Smooth muscle cell (in vitro differentiated cells): Measurements from ENCODE around the gene ST3GAL5. TPM values are rescaled to one million over a fixed set of nuclear protein-coding genes. Genes with fewer than 3 reads are reported as not detected.

ENCODE experiments used
- DNase-seq: peaks from one replicate; lab custom pipeline; 2025; ENCODE audit not compliant: unreplicated experiment; lab: John Stamatoyannopoulos, UW
- H2AFZ ChIP-seq: fragments of 200-600 bp; sonication (generic); 2 replicates; pipeline ENCODE4 v1.6.0; 2016; ENCODE audit warnings: antibody characterized with exemption, low read depth, mild to moderate bottlenecking
- H3F3A ChIP-seq: fragments of 200-600 bp; sonication (generic); 2 replicates; pipeline ENCODE4 v1.6.0; 2017; ENCODE audit warnings: antibody characterized with exemption, low read depth
- H3K27ac ChIP-seq: fragments of 200-600 bp; sonication (generic); 2 replicates; pipeline ENCODE4 v1.5.1; 2016; ENCODE audit warnings: low read depth, mild to moderate bottlenecking
- H3K27me3 ChIP-seq: fragments of 200-600 bp; sonication (generic); 2 replicates; pipeline ENCODE4 v1.6.1; 2016; ENCODE audit warnings: low read depth, mild to moderate bottlenecking
- H3K36me3 ChIP-seq: fragments of 200-600 bp; sonication (generic); 2 replicates; pipeline ENCODE4 v1.5.1; 2016; ENCODE audit warnings: low read depth
- H3K4me1 ChIP-seq: fragments of 200-600 bp; sonication (generic); 2 replicates; pipeline ENCODE4 v1.5.1; 2016; ENCODE audit warnings: low read depth
- H3K4me2 ChIP-seq: fragments of 200-600 bp; sonication (generic); 2 replicates; pipeline ENCODE4 v1.6.0; 2016; ENCODE audit warnings: mild to moderate bottlenecking
- H3K4me3 ChIP-seq: fragments of 200-600 bp; sonication (generic); 2 replicates; pipeline ENCODE4 v1.5.1; 2016; ENCODE audit warnings: mild to moderate bottlenecking
- H3K79me2 ChIP-seq: fragments of 200-600 bp; sonication (generic); 2 replicates; pipeline ENCODE4 v1.6.0; 2016; ENCODE audit warnings: low read depth, mild to moderate bottlenecking
- H3K9ac ChIP-seq: fragments of 200-600 bp; sonication (generic); 2 replicates; pipeline ENCODE4 v1.6.0; 2016; ENCODE audit warnings: low read depth
- H3K9me3 ChIP-seq: fragments of 200-600 bp; sonication (generic); replicated peaks from 2 replicates; pipeline ENCODE4 v1.5.1; 2016; ENCODE audit warnings: low read depth
- H4K20me1 ChIP-seq: fragments of 200-600 bp; sonication (generic); 2 replicates; pipeline ENCODE4 v1.6.0; 2016; ENCODE audit warnings: low read depth
- WGBS: methylation state at CpG from one replicate; pipeline ENCODE4 v1.1.7; 2016; ENCODE audit warnings: low lambda C conversion rate; 5-methylcytosine and 5-hydroxymethylcytosine counted together
- polyA plus RNA-seq: library from polyadenylated mRNA; unstranded; fragments of >200 nt; fragmentation: Nextera tagmentation; extraction: Ambion mirVana; gene quantifications from 2 replicates; pipeline ENCODE4 v1.2.1, GENCODE V29; 2016
- total RNA-seq: library from RNA; depleted of rRNA; stranded (reverse); fragments of >200 nt; gene quantifications from 2 replicates; pipeline ENCODE4 v1.2.3, GENCODE V29; 2014
- TF ChIP-seq, protein P1 (sequence below): fragments of 200-600 bp; sonication (generic); IDR thresholded peaks from 2 replicates; pipeline ENCODE4 v1.5.1; 2017; ENCODE audit warnings: borderline replicate concordance, mild to moderate bottlenecking, antibody characterized with exemption; ENCODE audit not compliant: insufficient read depth, poor library complexity, severe bottlenecking

Gene ST3GAL5
- total and polyA plus RNA-seq, 2 experiments from 2014 or later, result 10.9 to 26.4 TPM

DNA sequence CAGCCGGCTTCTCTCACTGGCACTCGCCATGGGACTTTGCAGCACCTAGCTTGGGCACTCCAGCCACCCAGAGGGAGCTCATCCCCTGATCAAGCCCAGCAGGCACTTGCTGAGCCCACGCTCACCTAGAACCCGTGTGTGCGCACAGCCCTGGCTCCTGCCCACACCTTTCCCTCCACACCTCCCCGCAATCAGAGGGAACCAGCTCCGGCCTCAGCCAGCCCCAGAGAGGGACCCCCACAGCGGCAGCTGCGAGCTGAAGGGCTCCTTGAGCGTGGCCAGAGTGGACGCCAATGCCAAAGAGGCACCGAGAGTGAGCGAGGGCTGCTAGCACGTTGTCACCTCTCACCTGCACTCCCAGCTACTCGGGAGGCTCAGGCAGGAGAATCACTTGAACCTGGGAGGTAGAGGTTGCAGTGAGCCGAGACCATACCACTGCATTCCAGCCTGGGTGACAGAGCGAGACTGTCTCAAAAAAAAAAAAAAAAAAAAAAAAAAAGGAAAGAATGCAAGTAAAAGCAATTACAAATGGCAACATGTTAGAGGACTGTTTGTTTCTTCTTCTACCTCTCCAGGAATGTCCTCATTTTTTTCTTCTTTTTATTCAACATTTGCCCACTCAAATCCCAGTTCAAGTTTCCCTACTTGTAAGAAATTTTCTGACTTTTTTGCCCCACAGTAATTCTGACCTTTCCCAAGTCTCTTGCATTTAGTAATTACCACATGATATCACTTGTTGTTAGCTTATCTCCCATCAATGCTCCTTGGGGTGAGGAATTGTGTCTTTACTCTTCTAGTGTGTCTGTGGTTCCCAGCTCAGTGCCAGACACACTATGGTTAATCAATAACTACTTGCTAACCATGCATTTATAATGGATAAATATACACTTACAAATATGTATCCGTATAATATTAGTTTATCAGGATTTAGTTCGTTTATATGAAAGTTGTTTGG is 40.6 kb upstream of the ST3GAL5 start:
- 84% methylated on average over 19 of the region's 19 CpGs for WGBS
- DNase-seq, result no peak

GRCh38 chr2:85926931-85927661 is 38.3 kb upstream of the ST3GAL5 start:
- Histone ChIP-seq H3K36me3 (no peaks in the 10 kb centered on the region), H3K79me2 (no peaks in the 10 kb centered on the region), H2AFZ (no peak overlapping the region), H4K20me1 (no peaks in the 10 kb centered on the region), H3K4me1 (peaks cover 3% of the 10 kb centered on the region), H3K27me3 (no peaks in the 10 kb centered on the region), H3K9me3 (no peaks in the 10 kb centered on the region), H3F3A (peaks cover 7% of the 10 kb centered on the region), H3K9ac (no peak overlapping the region), H3K4me2 (no peak overlapping the region), H3K4me3 (no peak overlapping the region), H3K27ac (no peak overlapping the region)
- TF ChIP-seq, protein P1, sequence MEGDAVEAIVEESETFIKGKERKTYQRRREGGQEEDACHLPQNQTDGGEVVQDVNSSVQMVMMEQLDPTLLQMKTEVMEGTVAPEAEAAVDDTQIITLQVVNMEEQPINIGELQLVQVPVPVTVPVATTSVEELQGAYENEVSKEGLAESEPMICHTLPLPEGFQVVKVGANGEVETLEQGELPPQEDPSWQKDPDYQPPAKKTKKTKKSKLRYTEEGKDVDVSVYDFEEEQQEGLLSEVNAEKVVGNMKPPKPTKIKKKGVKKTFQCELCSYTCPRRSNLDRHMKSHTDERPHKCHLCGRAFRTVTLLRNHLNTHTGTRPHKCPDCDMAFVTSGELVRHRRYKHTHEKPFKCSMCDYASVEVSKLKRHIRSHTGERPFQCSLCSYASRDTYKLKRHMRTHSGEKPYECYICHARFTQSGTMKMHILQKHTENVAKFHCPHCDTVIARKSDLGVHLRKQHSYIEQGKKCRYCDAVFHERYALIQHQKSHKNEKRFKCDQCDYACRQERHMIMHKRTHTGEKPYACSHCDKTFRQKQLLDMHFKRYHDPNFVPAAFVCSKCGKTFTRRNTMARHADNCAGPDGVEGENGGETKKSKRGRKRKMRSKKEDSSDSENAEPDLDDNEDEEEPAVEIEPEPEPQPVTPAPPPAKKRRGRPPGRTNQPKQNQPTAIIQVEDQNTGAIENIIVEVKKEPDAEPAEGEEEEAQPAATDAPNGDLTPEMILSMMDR, result no peak
- DNase-seq, result no peak
- 84% methylated on average over 9 of the region's 9 CpGs for WGBS

More for the DNA sequence above, 40.6 kb upstream of the ST3GAL5 start:
- no peaks in the 10 kb centered on the region for H3K36me3 ChIP-seq
- no peaks in the 10 kb centered on the region for H3F3A ChIP-seq
- H3K79me2 ChIP-seq, result no peaks in the 10 kb centered on the region
- TF ChIP-seq, protein P1, result no peak
- no peak overlapping the region for H3K27ac ChIP-seq
- H3K4me1 ChIP-seq, result peaks cover 3% of the 10 kb centered on the region
- no peaks in the 10 kb centered on the region for H3K9me3 ChIP-seq
- no peak overlapping the region for H3K4me2 ChIP-seq
- no peak overlapping the region for H3K4me3 ChIP-seq
- H3K9ac ChIP-seq, result no peak overlapping the region
- no peaks in the 10 kb centered on the region for H3K27me3 ChIP-seq
- no peak overlapping the region for H2AFZ ChIP-seq
- no peaks in the 10 kb centered on the region for H4K20me1 ChIP-seq

DNA sequence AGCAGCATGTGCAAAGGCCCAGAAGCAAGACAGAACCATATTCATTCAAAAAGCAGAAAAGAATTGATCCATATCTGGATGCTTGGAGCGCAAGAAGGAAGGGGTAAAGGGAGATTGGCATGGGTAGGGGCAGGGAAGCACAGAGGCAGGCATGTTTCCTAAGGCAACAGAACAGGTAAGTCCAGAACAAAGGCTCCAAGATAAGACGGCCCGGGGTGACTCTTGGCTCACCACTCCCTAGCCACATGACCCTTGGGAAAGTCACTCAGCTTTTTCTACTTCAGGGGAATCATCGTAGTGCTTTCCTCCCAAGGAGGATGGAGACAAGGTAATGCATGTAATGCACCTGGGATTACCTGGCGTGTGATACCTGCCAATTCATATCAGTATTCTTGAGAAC is 37.7 kb upstream of the ST3GAL5 start:
- WGBS, result 72% methylated on average over 5 of the region's 5 CpGs
- H3K4me2 ChIP-seq, result no peak overlapping the region
- DNase-seq, result no peak
- H3K9me3 ChIP-seq, result no peaks in the 10 kb centered on the region
- H3K27me3 ChIP-seq, result no peaks in the 10 kb centered on the region
- no peak overlapping the region for H3K9ac ChIP-seq
- no peak overlapping the region for H3K27ac ChIP-seq
- H4K20me1 ChIP-seq, result no peaks in the 10 kb centered on the region
- peaks cover 9% of the 10 kb centered on the region for H3K4me1 ChIP-seq
- H3F3A ChIP-seq, result peaks cover 11% of the 10 kb centered on the region
- TF ChIP-seq, protein P1, result no peak
- H2AFZ ChIP-seq, result no peak overlapping the region
- H3K79me2 ChIP-seq, result no peaks in the 10 kb centered on the region
- H3K4me3 ChIP-seq, result no peak overlapping the region
- H3K36me3 ChIP-seq, result no peaks in the 10 kb centered on the region
